ENCODE results near the gene C17orf107. TPM values are rescaled to one million over a fixed set of nuclear protein-coding genes. Genes with fewer than 3 reads are reported as not detected.

Gene C17orf107
- total RNA-seq, 4 donors from 2014 or later, result 1.8 to 3.2 (median 2.1) TPM; not detected in 1

- no peak for DNase-seq
- in situ Hi-C loops (cut with MboI; ENCODE audit: low pct_ligation_motif_present in 1 of 4, low pct_unique_long_range_greater_than_20kb in 1 of 4, low sequenced_read_pairs in 3 of 4), result loop anchor here (10.0 to 25.0 kb wide), 4 partner anchors 94 to 166 kb away; partner anchors contain the start of genes GLTPD2 (in 4 of the 4), VMO1 (in 4 of the 4), PSMB6 (in 2 of the 4) and ARRB2 (in 1 of the 4)
Observed at GRCh38 chr17:4880857-4881256, 18.5 kb upstream of the C17orf107 start.

GRCh38 chr17:4881761-4882555, 17.4 kb upstream of the C17orf107 start:
- Histone ChIP-seq H3K9me3 (no peaks in the 10 kb centered on the region), H3K4me1 (no peaks in the 10 kb centered on the region), H3K4me3 (no peak overlapping the region), H3K36me3 (peaks cover 0 to 25% (median 11%) of the 10 kb centered on the region in 4 donors), H3K27ac (no peak overlapping the region), H3K27me3 (no peaks in the 10 kb centered on the region)
- DNase-seq, result peak; percentile 80
- TF ChIP-seq CTCF (IDR thresholded peaks at IDR 0.05), result peak; percentile 72 to 81 (median 76)
- TF ChIP-seq POLR2A (IDR thresholded peaks at IDR 0.05), result no peak
- 46% methylated on average over 9 of the region's 9 CpGs; no CpG with 5 or more reads in 1 of the 2 donors for WGBS, 2 donors (ENCODE audit: low coverage in 1 of 2)
- in situ Hi-C loops (cut with MboI; ENCODE audit: low pct_ligation_motif_present in 1 of 4, low pct_unique_long_range_greater_than_20kb in 1 of 4, low sequenced_read_pairs in 3 of 4) (loop anchor here (10.0 to 25.0 kb wide), 4 partner anchors 95 to 167 kb away; partner anchors contain the start of genes GLTPD2 (in 4 of the 4), VMO1 (in 4 of the 4), PSMB6 (in 2 of the 4) and ARRB2 (in 1 of the 4)), intact Hi-C loops (cut with DNase I; ENCODE audit: low total_unique reads) (loop anchor here (1.0 kb wide), 1 partner anchor 49 kb away; the partner anchor contains the start of gene MINK1)

More at GRCh38 chr17:4880857-4881256, 18.5 kb upstream of the C17orf107 start:
- H3K27me3 ChIP-seq, result no peaks in the 10 kb centered on the region
- TF ChIP-seq CTCF (IDR thresholded peaks at IDR 0.05) (no peak), POLR2A (IDR thresholded peaks at IDR 0.05) (no peak), EP300 (IDR thresholded peaks at IDR 0.05; ENCODE audit: low read depth) (no peak), POLR2AphosphoS5 (IDR thresholded peaks at IDR 0.05) (no peak)
- no peaks in the 10 kb centered on the region for H3K4me1 ChIP-seq
- H3K9me3 ChIP-seq, result no peaks in the 10 kb centered on the region
- peaks cover 0 to 15% (median 7%) of the 10 kb centered on the region in 4 donors for H3K36me3 ChIP-seq
- H3K27ac ChIP-seq, result no peak overlapping the region
- 73 to 86% methylated on average over 5 to 15 of the region's 15 CpGs for WGBS, 2 donors (ENCODE audit: low coverage in 1 of 2)
- intact Hi-C loops (cut with DNase I; ENCODE audit: low total_unique reads), result no loop called here
- no peak overlapping the region for H3K4me3 ChIP-seq

GRCh38 chr17:4884489-4884888, 14.8 kb upstream of the C17orf107 start:
- H3K4me1 ChIP-seq, result no peaks in the 10 kb centered on the region
- intact Hi-C loops (cut with DNase I; ENCODE audit: low total_unique reads), result no loop called here
- H3K9me3 ChIP-seq, result no peaks in the 10 kb centered on the region
- DNase-seq, result no peak
- no peak overlapping the region for H3K4me3 ChIP-seq
- H3K27ac ChIP-seq, result no peak overlapping the region
- 100% methylated on average over 4 of the region's 4 CpGs; no CpG with 5 or more reads in 1 of the 2 donors for WGBS, 2 donors (ENCODE audit: low coverage in 1 of 2)
- in situ Hi-C loops (cut with MboI; ENCODE audit: low pct_ligation_motif_present in 1 of 4, low pct_unique_long_range_greater_than_20kb in 1 of 4, low sequenced_read_pairs in 3 of 4), result loop anchor here (10.0 to 25.0 kb wide), 4 partner anchors 97 to 170 kb away; partner anchors contain the start of genes GLTPD2 (in 4 of the 4), VMO1 (in 4 of the 4), PSMB6 (in 2 of the 4) and ARRB2 (in 1 of the 4)
- peaks cover 0 to 33% (median 16%) of the 10 kb centered on the region in 4 donors for H3K36me3 ChIP-seq
- no peaks in the 10 kb centered on the region for H3K27me3 ChIP-seq
- TF ChIP-seq POLR2A (IDR thresholded peaks at IDR 0.05), result no peak
- TF ChIP-seq POLR2AphosphoS5 (IDR thresholded peaks at IDR 0.05), result no peak
- no peak for TF ChIP-seq CTCF (IDR thresholded peaks at IDR 0.05)
- TF ChIP-seq EP300 (IDR thresholded peaks at IDR 0.05; ENCODE audit: low read depth), result no peak

GRCh38 chr17:4886830-4887229, 12.5 kb upstream of the C17orf107 start:
- intact Hi-C loops (cut with DNase I; ENCODE audit: low total_unique reads) (loop anchor here (5.0 kb wide), 2 partner anchors 80 to 100 kb away; partner anchors contain the start of genes GLTPD2, PLD2 and VMO1), in situ Hi-C loops (cut with MboI; ENCODE audit: low pct_ligation_motif_present in 1 of 4, low pct_unique_long_range_greater_than_20kb in 1 of 4, low sequenced_read_pairs in 3 of 4) (loop anchor here (10.0 to 25.0 kb wide), 4 partner anchors 100 to 172 kb away; partner anchors contain the start of genes GLTPD2 (in 4 of the 4), VMO1 (in 4 of the 4), PSMB6 (in 2 of the 4) and ARRB2 (in 1 of the 4))
- Histone ChIP-seq H3K9me3 (no peaks in the 10 kb centered on the region), H3K27ac (no peak overlapping the region), H3K36me3 (peaks cover 0 to 50% (median 29%) of the 10 kb centered on the region in 4 donors), H3K4me3 (no peak overlapping the region), H3K27me3 (no peaks in the 10 kb centered on the region), H3K4me1 (no peaks in the 10 kb centered on the region)
- no peak for TF ChIP-seq EP300 (IDR thresholded peaks at IDR 0.05; ENCODE audit: low read depth)
- no peak for DNase-seq
- WGBS, 2 donors (ENCODE audit: low coverage in 1 of 2), result 94% methylated on average over 4 to 12 of the region's 12 CpGs
